ENCODE measurements around the gene VPS13D.
"Not testable (repeated sequence)": the region's sequence is repeated elsewhere in the genome, so short reads cannot be mapped to it uniquely, and the experiment has no call there.

VPS13D gene

GRCh38 chr1:12503709-12504108 lies 273.9 kb downstream of the VPS13D start:
- DNase-seq: no peak

GRCh38 chr1:12504601-12505000 lies 274.8 kb downstream of the VPS13D start:
- DNase-seq: no peak

DNA sequence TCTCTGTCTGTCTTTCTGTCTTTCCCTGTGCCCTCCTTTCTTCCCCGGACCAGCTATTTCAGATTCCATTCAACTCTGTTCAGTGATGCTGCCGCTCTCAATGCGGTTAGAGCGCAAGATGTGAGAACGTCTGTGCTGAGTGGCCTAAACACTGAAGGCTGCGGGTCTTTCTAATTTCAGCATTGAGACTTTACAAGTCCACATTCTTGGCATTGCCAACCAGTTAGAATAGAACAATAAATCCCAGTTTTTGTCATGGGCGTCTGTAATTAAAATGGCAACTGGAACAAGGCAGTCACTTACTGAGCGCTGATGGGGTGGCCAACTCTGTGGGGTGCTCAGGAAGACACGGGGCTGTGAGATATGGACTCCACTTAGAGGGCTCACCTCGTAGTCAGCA lies 275.4 kb downstream of the VPS13D start:
- no peak for DNase-seq

- DNase-seq: no peak
These were observed 275.9 kb downstream of the VPS13D start for GRCh38 chr1:12505639-12506280.

- DNase-seq: no peak
These were observed 276.8 kb downstream of the VPS13D start for GRCh38 chr1:12506281-12507280.

DNA sequence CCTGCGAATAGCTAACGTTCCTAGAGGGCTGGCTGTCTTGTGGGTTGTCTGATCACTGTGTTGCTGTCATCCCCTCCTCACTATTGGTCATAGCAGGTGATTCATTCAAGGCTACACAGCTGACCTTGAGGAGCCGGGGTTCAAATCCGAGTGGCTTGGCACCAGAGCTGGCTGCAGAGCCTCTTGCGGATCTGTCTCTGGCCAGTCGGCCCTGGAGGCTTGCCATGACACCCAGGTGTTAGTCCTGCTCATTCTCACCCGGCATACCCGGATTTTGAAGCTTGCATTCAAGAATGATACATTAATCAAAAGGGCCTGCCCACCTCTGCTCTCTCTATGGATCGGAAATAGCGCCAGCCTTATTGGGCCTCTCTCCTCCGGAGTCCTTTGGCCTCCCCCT lies 277.8 kb downstream of the VPS13D start:
- DNase-seq: no peak

DNA sequence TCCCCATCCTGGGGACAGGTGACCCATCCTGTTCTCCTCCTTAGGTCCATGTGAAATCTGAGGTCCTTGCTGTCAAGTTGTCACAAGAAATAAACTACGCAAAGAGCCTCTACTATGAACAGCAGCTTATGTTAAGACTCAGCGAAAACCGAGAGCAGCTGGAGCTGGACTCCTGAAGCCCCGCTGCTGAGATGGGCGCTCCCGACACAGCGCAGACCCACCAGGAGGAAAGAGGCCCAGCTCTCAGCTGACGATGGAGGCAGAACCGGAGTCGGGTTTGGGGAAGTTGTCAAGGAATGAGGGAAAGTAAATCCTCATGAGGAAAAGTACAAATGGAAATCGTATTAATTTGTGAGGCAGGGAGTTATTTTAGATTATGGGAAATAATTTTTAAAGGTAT lies 279.0 kb downstream of the VPS13D start:
- DNase-seq: no peak

GRCh38 chr1:12511128-12511484 lies 281.3 kb downstream of the VPS13D start:
- DNase-seq: no peak

DNA sequence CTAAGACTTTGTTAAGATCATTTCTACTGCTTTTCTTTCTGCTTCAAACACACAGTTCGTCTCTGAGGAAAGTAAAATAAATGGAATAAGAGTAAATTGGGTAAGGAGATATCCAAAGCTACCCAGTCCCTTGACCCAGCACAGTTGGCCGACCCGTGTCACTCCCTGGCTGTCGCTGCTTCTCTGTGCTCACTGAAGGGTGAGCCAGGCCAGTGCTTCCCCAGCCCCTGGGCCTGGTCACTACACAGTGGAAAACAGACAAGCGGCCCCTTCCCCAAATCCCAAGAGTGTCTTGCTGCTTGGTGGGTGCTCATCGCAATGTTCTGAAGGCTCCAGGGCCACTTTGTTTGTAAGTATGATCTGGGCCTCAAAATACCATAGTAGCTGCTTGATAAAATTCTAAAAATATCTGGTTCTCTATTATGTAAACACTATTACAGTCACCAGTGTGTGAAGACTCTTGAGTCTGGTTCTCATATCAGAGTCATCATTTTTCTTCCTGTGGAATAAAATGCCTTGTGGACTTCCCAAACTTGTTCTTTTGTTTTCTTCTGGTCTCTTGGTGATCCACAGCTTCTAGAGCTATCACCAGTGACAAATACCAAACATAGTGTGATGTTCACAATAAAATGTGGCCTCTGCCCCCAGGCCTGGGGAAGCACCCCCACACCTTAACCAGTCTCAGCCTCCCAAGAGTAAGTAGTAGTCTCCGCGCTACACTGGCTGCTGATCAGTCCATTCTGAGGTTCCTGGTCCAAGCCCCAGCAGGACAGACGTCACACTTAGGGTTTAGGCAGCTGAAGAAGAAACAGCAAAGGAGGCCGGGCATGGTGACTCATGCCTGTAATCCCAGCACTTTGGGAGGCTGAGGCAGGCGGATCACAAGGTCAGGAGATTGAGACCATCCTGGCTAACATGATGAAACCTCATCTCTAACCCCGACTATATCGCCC lies 282.0 kb downstream of the VPS13D start:
- DNase-seq: no peak

- DNase-seq: no peak
These were observed 283.4 kb downstream of the VPS13D start for GRCh38 chr1:12513181-12513580.

- DNase-seq: no peak
These were observed 284.8 kb downstream of the VPS13D start for GRCh38 chr1:12514590-12514989.

DNA sequence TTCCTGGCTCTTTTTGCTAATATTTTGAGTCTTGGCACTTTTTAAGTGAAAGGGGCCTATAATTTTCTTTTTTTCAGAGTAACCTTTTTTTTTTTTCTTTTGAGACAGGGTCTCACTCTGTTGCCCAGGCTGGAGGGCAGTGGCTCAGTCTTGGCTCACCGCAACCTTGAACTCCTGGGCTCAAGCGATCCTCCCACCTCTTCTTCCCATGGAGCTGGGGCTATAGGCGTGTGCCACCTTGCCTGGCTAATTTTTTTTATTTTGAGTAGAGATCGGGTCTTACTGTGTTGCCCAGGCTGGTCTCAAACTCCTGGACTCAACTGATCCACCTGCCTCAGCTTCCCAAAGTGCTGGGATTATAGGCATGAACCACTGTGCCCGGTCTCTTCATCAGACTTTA lies 285.4 kb downstream of the VPS13D start:
- DNase-seq: no peak

- no peak for DNase-seq
These were observed 286.9 kb downstream of the VPS13D start for GRCh38 chr1:12516741-12517140.

GRCh38 chr1:12518931-12519692 lies 289.3 kb downstream of the VPS13D start:
- DNase-seq: no peak

DNA sequence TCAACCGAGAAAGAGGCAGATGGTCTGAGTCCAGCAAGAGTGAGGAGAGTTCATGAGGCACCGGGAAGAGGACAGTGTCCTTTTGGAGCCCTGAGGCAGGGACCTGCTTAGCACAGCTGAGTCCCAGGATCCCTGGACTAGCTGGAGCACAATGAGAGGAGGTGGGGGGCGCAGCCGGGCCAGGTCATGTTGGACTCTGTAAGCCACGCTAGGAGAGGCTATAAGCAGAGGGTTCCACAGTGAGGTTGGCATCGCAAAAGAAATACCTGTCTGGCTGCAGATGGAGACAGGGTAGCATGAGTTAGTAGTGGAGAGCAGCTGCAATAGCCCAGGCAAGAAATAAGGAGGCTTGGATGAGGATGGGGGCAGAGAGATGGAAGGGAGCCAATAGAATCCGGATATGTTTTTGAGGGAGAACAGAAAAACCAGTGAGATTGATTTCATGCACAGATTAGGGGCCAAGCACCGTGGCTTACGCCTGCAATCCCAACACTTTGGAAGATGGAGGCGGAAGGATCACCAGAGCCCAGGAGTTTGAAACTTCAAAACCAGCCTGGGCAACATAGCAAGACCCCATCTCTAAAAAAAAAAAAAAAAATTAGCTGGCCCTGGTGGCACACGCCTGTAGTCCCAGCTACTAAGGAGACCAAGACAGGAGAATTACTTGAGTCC lies 290.0 kb downstream of the VPS13D start:
- no peak for DNase-seq

- DNase-seq: no peak
These were observed 291.3 kb downstream of the VPS13D start for GRCh38 chr1:12521096-12521495.

GRCh38 chr1:12522780-12523179 lies 292.9 kb downstream of the VPS13D start:
- DNase-seq: not testable (repeated sequence)

GRCh38 chr1:12524266-12524665 lies 294.4 kb downstream of the VPS13D start:
- no peak for DNase-seq

- DNase-seq: no peak
These were observed 295.7 kb downstream of the VPS13D start for GRCh38 chr1:12525311-12526181.

GRCh38 chr1:12527564-12527963 lies 297.7 kb downstream of the VPS13D start:
- no peak for DNase-seq
